ENCODE measurements around the gene VWA5B1. TPM values are rescaled to one million over a fixed set of nuclear protein-coding genes. Genes with fewer than 3 reads are reported as not detected.

Gene VWA5B1
- total RNA-seq, 1 experiment from 2014 or later = not detected

DNA sequence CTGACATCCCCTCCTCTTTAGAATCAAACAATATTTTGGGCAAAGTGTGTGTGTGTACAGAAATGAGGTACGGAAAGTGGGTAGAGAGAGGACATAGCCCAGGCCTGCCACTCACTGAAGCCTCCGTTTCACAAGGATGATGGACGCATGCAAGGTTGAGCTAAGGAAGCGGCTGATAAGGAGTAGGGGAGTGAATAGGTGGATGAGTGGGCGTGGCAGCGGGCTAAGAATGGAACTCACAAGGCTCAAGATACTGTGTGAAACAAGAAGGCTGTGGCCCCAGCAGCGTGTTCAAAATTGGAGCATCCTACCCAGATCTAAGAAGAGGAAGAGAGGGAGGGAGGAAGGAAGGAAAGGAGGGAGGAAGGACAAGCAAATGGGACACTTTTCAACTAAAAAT, 37.5 kb downstream of the VWA5B1 start:
- H4K20me1 ChIP-seq (ENCODE audit: low read length) = no peaks in the 10 kb centered on the region
- CTCF ChIA-PET = no interaction called here
- no peak overlapping the region for H3K27ac ChIP-seq (ENCODE audit: low read length)
- no peaks in the 10 kb centered on the region for H3K79me2 ChIP-seq (ENCODE audit: low read length)
- ATAC-seq (no peak), DNase-seq (no peak)
- no peaks in the 10 kb centered on the region for H3K9me2 ChIP-seq (replicated peaks; ENCODE audit: low read length)
- intact Hi-C loops (cut with micrococcal nuclease) = no loop called here
- TF ChIP-seq, protein P1, sequence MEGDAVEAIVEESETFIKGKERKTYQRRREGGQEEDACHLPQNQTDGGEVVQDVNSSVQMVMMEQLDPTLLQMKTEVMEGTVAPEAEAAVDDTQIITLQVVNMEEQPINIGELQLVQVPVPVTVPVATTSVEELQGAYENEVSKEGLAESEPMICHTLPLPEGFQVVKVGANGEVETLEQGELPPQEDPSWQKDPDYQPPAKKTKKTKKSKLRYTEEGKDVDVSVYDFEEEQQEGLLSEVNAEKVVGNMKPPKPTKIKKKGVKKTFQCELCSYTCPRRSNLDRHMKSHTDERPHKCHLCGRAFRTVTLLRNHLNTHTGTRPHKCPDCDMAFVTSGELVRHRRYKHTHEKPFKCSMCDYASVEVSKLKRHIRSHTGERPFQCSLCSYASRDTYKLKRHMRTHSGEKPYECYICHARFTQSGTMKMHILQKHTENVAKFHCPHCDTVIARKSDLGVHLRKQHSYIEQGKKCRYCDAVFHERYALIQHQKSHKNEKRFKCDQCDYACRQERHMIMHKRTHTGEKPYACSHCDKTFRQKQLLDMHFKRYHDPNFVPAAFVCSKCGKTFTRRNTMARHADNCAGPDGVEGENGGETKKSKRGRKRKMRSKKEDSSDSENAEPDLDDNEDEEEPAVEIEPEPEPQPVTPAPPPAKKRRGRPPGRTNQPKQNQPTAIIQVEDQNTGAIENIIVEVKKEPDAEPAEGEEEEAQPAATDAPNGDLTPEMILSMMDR (conservative IDR thresholded peaks at IDR 0.05; ENCODE audit: low read depth, low read length) = no peak
- TF ChIP-seq EZH2 (IDR thresholded peaks at IDR 0.05; ENCODE audit: low read length, unreplicated experiment) = no peak
- no peak overlapping the region for H3K4me3 ChIP-seq (ENCODE audit: low read length)
- no peaks in the 10 kb centered on the region for H3K36me3 ChIP-seq (ENCODE audit: low read depth, low read length)
- H3K9me3 ChIP-seq (ENCODE audit: low read length) = no peaks in the 10 kb centered on the region
- POLR2A ChIA-PET (ENCODE audit: unreplicated experiment) = no interaction called here
- H3K4me2 ChIP-seq (ENCODE audit: low read length) = no peak overlapping the region
- H3K27me3 ChIP-seq (ENCODE audit: low read length) = no peaks in the 10 kb centered on the region
- BruUV-seq (replicated peaks) = no TSS peak
- no peaks in the 10 kb centered on the region for H3K4me1 ChIP-seq (ENCODE audit: insufficient read depth, low read length)
- no peak overlapping the region for H3K9ac ChIP-seq (ENCODE audit: low read length)
- H3F3A ChIP-seq (ENCODE audit: low read length, unreplicated experiment) = no peaks in the 10 kb centered on the region
- H2AFZ ChIP-seq (ENCODE audit: low read length) = no peak overlapping the region

DNA sequence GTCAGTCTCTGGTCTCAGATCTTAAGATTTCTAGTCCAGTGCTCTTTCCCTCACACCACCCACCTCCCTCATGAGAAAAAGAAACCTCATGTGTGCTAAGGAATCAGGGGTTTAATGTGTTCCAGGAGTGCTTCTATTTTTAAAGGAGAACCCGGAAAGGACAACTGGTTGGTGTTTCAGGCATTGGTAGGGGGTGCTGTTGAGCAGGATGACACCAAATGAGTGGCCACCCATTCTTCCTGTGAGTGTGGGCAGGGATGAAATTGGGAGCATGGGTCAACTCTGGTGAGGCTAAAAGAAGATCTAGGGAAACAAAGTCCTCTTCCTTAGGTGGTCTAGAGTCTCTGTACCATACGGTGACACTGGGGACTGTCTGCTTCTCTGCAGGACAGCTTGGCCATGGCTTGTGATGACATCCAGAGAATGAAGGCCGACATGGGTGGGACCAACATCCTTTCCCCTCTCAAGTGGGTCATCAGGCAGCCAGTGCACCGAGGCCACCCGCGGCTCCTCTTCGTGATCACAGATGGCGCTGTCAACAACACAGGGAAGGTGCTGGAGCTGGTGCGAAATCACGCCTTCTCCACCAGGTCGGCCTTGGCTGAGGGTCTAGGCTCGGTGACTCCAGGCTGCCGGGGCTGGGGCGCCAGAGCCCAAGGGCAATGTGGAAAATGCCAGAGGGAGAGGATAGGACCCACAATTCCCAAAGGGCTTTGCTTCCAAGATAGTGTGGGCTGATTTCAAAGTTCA, 39.3 kb downstream of the VWA5B1 start:
- no peaks in the 10 kb centered on the region for H3K9me3 ChIP-seq (ENCODE audit: low read length)
- no peak overlapping the region for H3K9ac ChIP-seq (ENCODE audit: low read length)
- H3K9me2 ChIP-seq (replicated peaks; ENCODE audit: low read length) = no peaks in the 10 kb centered on the region
- intact Hi-C loops (cut with micrococcal nuclease) = no loop called here
- BruUV-seq (replicated peaks) = no TSS peak
- ChIA-PET POLR2A (ENCODE audit: unreplicated experiment) (no interaction called here), CTCF (no interaction called here)
- H2AFZ ChIP-seq (ENCODE audit: low read length) = no peak overlapping the region
- TF ChIP-seq, protein P1 (conservative IDR thresholded peaks at IDR 0.05; ENCODE audit: low read depth, low read length) = peak; percentile 47
- TF ChIP-seq EZH2phosphoT487 (IDR thresholded peaks at IDR 0.05; ENCODE audit: borderline replicate concordance, low read length) = no peak
- ATAC-seq (no peak), DNase-seq (no peak)
- H3K4me1 ChIP-seq (ENCODE audit: insufficient read depth, low read length) = no peaks in the 10 kb centered on the region
- no peaks in the 10 kb centered on the region for H3F3A ChIP-seq (ENCODE audit: low read length, unreplicated experiment)
- no peaks in the 10 kb centered on the region for H4K20me1 ChIP-seq (ENCODE audit: low read length)
- H3K36me3 ChIP-seq (ENCODE audit: low read depth, low read length) = no peaks in the 10 kb centered on the region
- no peaks in the 10 kb centered on the region for H3K79me2 ChIP-seq (ENCODE audit: low read length)
- H3K27me3 ChIP-seq (ENCODE audit: low read length) = no peaks in the 10 kb centered on the region
- H3K4me3 ChIP-seq (ENCODE audit: low read length) = no peak overlapping the region
- no peak overlapping the region for H3K4me2 ChIP-seq (ENCODE audit: low read length)
- H3K27ac ChIP-seq (ENCODE audit: low read length) = no peak overlapping the region

DNA sequence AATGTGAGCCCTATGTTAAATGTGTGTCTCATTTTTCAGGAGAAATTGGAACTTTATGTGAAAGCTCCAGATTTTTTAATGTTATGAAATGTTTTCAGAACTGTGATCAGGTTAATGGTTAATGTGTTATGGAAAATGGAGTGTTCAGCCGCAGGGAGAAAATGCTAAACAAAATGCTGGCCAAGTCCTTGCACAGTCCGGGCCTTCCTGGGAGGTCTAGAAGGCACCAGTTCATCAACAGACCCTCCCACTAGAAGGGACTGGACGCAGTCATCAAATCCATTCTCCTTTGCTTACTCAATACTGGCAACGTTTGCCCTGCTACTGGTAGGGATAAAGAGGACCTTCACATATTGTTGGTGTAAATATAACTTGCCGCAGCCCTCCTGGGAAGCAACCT, 43.4 kb downstream of the VWA5B1 start:
- H3K9me3 ChIP-seq (ENCODE audit: low read length) = no peaks in the 10 kb centered on the region
- DNase-seq = no peak
- H3K36me3 ChIP-seq (ENCODE audit: low read depth, low read length) = no peaks in the 10 kb centered on the region
- no peak overlapping the region for H3K9ac ChIP-seq (ENCODE audit: low read length)
- ATAC-seq = no peak
- no peaks in the 10 kb centered on the region for H3K27me3 ChIP-seq (ENCODE audit: low read length)
- no peak overlapping the region for H3K4me3 ChIP-seq (ENCODE audit: low read length)
- no peaks in the 10 kb centered on the region for H3K4me1 ChIP-seq (ENCODE audit: insufficient read depth, low read length)
- no peak overlapping the region for H3K4me2 ChIP-seq (ENCODE audit: low read length)
- intact Hi-C loops (cut with micrococcal nuclease) = no loop called here
- H3K79me2 ChIP-seq (ENCODE audit: low read length) = no peaks in the 10 kb centered on the region
- ChIA-PET POLR2A (ENCODE audit: unreplicated experiment) (no interaction called here), CTCF (no interaction called here)
- no peak overlapping the region for H3K27ac ChIP-seq (ENCODE audit: low read length)
- no peak for TF ChIP-seq EZH2phosphoT487 (IDR thresholded peaks at IDR 0.05; ENCODE audit: borderline replicate concordance, low read length)
- TF ChIP-seq, protein P1 (conservative IDR thresholded peaks at IDR 0.05; ENCODE audit: low read depth, low read length) = no peak
- TF ChIP-seq EZH2 (IDR thresholded peaks at IDR 0.05; ENCODE audit: low read length, unreplicated experiment) = no peak
- H3F3A ChIP-seq (ENCODE audit: low read length, unreplicated experiment) = no peaks in the 10 kb centered on the region
- no TSS peak for BruUV-seq (replicated peaks)
- H3K9me2 ChIP-seq (replicated peaks; ENCODE audit: low read length) = no peaks in the 10 kb centered on the region
- H4K20me1 ChIP-seq (ENCODE audit: low read length) = no peaks in the 10 kb centered on the region
- H2AFZ ChIP-seq (ENCODE audit: low read length) = no peak overlapping the region

All from PC-3 (cell line).